ENCODE results near the gene FHAD1. TPM values are rescaled to one million over a fixed set of nuclear protein-coding genes. Genes with fewer than 3 reads are reported as not detected.

Gene FHAD1
- total and polyA plus RNA-seq, 2 experiments from 2014 or later, result 0.24 to 0.74 TPM

DNA sequence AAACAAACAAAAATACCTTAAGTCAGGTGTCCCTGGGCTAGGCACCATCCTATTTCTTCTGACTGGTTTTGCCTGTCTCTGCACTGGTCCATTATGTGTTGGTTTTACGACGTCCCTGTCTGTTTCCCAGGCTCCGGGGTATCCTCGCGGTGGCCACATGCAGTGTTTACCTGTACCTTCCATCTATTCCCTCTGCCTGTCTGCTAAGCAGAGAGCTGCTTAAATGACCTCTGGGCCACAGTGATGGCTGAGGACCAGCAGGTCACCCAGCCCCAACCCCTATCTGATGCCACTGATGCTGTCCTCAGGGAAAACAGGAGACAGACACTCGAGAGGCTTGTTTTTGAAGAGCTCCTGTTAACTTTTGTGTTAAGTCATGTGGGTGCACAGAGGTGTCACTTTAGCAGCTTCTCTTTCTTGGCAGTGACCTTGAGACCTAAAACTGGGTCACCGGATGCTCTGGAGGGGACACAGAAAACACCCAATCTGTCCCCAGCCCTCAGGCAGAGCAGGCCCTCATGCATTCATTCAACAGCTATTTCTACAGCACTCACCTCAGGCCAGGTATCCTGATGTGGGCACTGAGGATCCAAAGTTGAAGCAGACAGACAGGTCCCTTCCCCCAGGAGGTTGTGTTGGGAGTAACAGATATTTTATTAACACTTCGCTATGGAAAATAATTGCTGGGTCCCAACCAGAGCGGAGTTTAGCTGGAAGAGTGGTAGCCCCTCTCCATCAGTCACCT, 158.3 kb downstream of the FHAD1 start:
- TF ChIP-seq CTCF (IDR thresholded peaks at IDR 0.05; ENCODE audit: low read depth, low read length), result no peak
- no peak overlapping the region for H3K27ac ChIP-seq
- no peaks in the 10 kb centered on the region for H3K27me3 ChIP-seq
- H3K4me1 ChIP-seq (ENCODE audit: low read depth), result peaks cover 6% of the 10 kb centered on the region
- H3K9me3 ChIP-seq (ENCODE audit: low read depth), result no peaks in the 10 kb centered on the region
- H3K36me3 ChIP-seq, result no peaks in the 10 kb centered on the region
- H3K4me3 ChIP-seq, result no peak overlapping the region
- DNase-seq (ENCODE audit: low read depth in 1 of 2, low spot score in 1 of 2), result no peak

DNA sequence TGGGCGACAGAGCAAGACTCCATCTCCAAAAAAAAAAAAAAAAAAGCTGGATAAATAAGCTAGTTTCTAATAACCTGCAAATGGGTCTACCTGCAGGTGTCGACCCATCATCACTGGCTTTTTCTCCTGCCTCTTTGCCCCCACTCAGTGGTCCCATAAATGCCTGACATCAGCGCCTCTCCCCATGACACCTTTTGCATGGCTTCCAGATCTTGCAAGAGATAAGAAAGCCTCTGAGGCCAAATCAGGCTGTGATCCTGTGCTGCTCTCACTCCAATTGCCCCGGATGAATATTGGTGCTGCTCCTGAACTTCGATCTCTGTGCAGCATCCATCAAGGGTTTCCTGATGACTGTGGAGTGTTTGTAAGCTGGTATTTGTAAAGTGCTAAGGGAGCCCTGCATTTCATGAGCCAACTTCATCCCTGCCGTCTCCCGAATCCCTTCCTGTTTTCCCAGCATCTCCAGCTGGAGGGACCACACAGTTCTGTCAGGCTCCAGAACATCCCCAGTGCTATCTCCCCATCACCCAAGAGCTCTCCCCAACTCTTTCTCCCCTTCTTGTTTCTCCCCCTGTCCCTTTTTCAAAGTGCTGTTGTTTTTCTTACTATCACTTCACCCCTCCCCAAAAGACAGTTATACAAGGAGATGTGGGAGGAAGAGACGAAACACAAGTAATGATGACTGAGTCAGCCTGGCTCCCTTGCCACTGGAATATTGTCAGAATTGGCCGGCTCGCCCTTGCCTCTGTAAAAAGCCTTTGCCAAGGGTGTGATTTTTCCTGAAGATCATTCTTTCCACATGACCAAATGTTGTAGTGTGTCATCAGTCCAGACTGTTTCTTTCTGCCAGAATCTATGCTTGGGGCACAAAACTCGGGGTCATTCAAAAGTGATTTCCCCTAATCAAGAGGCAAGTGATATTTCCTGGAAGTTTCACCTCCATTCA, 159.9 kb downstream of the FHAD1 start:
- Histone ChIP-seq H3K4me3 (no peak overlapping the region), H3K27ac (no peak overlapping the region), H3K9me3 (ENCODE audit: low read depth) (no peaks in the 10 kb centered on the region), H3K36me3 (no peaks in the 10 kb centered on the region), H3K4me1 (ENCODE audit: low read depth) (no peaks in the 10 kb centered on the region), H3K27me3 (no peaks in the 10 kb centered on the region)
- no peak for TF ChIP-seq CTCF (IDR thresholded peaks at IDR 0.05; ENCODE audit: low read depth, low read length)
- peak in 1 of 2 donors; percentile 64 for DNase-seq (ENCODE audit: low read depth in 1 of 2, low spot score in 1 of 2)

DNA sequence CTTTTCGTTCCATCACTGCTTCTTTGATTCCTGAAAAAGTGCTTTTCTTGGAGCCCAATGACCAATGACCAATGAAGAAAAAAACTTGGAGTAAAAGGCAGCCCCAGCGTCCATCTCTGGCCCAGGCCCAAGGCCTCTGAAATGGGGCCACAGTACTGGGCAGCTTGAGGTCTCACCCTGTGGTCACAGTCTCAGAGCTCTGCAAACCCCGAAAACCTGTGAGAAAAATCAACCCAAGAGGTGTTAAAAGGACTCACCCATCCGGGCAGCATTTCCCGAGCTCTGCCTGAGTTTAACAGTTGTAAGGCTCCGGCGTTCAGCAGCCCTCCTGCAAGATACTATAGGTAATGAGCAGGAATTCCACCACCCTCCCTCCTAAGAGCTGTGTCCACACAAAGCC, 160.6 kb downstream of the FHAD1 start:
- DNase-seq (ENCODE audit: low read depth in 1 of 2, low spot score in 1 of 2), result no peak
- H3K27me3 ChIP-seq, result no peaks in the 10 kb centered on the region
- H3K27ac ChIP-seq, result no peak overlapping the region
- TF ChIP-seq CTCF (IDR thresholded peaks at IDR 0.05; ENCODE audit: low read depth, low read length), result no peak
- no peak overlapping the region for H3K4me3 ChIP-seq
- no peaks in the 10 kb centered on the region for H3K4me1 ChIP-seq (ENCODE audit: low read depth)
- H3K9me3 ChIP-seq (ENCODE audit: low read depth), result no peaks in the 10 kb centered on the region
- no peaks in the 10 kb centered on the region for H3K36me3 ChIP-seq

DNA sequence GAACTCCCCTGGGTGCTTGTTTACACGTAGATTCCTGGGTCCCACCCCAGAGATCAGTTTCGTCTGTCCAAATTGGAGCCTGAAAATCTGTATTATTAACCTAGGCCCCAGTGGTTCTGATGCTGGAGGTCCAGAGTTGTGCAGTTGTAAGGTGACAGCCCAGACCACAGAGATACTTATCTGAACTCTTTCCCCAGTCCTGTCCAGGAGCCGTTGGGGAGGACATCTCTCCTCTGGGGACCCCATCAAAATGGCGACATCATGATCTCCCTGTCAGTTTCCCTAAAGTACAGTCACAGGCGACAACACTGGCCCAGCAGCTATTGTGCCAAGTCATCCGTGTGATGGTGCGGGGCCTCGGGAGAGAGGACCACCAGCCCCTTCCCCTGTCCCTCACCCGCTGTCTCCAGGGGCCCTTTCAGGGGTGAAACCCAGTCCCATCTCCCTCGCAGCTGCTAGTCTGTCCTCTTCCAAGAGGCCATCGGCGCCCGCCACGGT, 161.9 kb downstream of the FHAD1 start:
- H3K4me3 ChIP-seq, result peak overlapping the region; percentile 85
- TF ChIP-seq CTCF (IDR thresholded peaks at IDR 0.05; ENCODE audit: low read depth, low read length), result no peak
- H3K27ac ChIP-seq, result no peak overlapping the region
- no peaks in the 10 kb centered on the region for H3K4me1 ChIP-seq (ENCODE audit: low read depth)
- H3K36me3 ChIP-seq, result no peaks in the 10 kb centered on the region
- DNase-seq (ENCODE audit: low read depth in 1 of 2, low spot score in 1 of 2), result no peak
- no peaks in the 10 kb centered on the region for H3K9me3 ChIP-seq (ENCODE audit: low read depth)
- no peaks in the 10 kb centered on the region for H3K27me3 ChIP-seq

- H3K36me3 ChIP-seq, result no peaks in the 10 kb centered on the region
- peak; percentile 71 to 87 for DNase-seq (ENCODE audit: low read depth in 1 of 2, low spot score in 1 of 2)
- H3K4me3 ChIP-seq, result peak within 1 kb of the TSS; percentile 85
- H3K9me3 ChIP-seq (ENCODE audit: low read depth), result no peaks in the 10 kb centered on the region
- no peaks in the 10 kb centered on the region for H3K27me3 ChIP-seq
- no peak for TF ChIP-seq CTCF (IDR thresholded peaks at IDR 0.05; ENCODE audit: low read depth, low read length)
- H3K4me1 ChIP-seq (ENCODE audit: low read depth), result peaks cover 4% of the 10 kb centered on the region
- H3K27ac ChIP-seq, result no peak within 1 kb of the TSS
These were observed 162.6 kb downstream of the FHAD1 start, which contains the start of gene EFHD2 for GRCh38 chr1:15409388-15410222. EFHD2 (plus strand) TSS chr1:15409888; CDS start chr1:15409972, 84 bp downstream.

Data from cardiac muscle cell (in vitro differentiated cells and primary cell).